ENCODE data around the gene SYNDIG1L.

DNA sequence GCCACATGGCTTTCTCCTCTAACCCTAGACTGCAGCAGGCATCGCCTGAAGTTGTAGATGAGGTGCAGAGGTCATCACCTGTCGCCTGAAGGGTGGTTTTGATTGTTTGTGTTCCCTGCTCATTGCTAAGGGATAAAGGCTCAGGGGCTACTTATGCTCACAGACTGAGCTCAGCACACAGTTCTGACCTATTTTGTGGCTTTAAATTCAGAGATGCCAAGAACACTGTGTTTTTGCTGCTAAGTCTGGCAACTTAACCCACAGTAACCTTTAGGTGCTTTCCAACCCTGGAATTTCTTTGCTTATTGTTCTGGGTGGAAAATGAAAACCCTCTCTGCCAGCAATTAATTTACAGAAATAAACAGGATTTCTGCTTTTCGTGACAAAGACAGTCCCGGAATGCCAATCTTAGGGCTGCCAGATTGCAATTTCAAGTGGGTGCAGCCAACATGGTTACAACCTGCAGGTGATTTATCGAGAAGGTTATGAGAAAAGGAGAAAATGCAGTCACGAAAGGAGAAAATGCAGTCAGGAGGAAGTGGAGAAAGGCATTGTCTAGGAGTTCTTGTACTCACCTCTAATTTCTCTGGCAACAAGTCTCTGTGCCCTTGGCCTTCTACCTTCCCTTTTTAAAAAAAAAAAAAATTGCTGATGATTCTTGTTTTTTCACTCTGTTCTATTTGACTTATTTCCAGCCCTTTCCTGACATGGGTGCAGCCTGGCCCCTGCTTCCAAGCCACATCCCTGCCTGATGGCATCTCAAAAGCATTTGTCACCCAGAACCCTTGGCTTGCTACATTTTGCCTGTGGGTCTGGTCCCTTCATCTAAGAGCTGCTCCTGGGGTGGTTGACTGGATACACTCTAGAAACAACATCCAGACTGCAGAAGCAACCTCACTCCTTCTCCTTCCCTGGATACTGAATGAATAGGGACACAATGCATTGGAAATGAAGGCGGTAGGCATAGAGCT lies 43.8 kb upstream of the SYNDIG1L start:
- TF ChIP-seq CTCF (IDR thresholded peaks at IDR 0.05) (no peak), POLR2A (IDR thresholded peaks at IDR 0.05) (no peak), POLR2AphosphoS5 (IDR thresholded peaks at IDR 0.05) (no peak)
